DMS114 treated with DMSO at 0.1 percent for 48 hours (cell line): ENCODE measurements around the gene COL6A1.

ENCODE experiments used
- DNase-seq: peaks from one replicate; lab custom pipeline; 2025; ENCODE audit not compliant: unreplicated experiment; lab: John Stamatoyannopoulos, UW

The COL6A1 gene

DNA sequence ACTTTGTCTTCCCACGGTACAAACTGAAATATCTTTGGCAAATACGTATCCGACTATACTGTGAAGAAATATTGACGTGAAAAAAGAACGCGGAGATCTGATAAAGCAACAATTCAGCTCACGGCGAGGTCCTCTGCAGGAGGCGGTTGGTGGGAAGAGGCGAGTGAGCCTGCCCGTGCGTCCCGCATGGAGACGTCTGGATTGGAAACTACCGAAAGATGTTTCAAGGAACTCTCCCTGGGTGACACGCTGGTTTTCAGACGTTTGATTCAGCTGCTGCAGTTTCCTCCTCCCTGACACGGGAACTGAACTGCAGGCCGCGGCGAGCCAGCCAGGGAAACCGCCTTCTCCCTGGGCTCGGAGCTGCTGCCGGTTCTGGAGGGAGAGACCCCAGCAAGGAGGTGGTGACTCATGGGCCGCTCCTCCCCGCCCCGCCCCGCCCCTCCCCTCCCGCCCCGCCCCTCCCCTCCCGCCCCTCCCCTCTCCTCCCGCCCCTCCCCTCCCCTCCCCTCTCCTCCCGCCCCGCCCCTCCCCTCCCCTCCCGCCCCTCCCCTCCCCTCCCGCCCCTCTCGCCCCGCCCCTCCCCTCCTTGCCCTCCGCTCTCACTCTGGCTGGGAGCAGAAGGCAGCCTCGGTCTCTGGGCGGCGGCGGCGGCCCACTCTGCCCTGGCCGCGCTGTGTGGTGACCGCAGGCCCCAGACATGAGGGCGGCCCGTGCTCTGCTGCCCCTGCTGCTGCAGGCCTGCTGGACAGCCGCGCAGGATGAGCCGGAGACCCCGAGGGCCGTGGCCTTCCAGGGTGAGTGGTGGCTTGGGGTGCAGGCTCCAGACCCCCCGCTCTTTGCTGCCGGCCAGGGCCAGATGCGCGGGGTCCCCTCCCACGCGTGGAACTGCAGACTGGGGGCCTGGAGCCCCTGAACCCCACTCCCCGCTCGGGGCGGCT is at the start of gene COL6A1:
Gene COL6A1 (plus strand): TSS at position 620 of the 941 bp plus-strand sequence. CDS start 81 bp downstream, at position 701.
- DNase-seq = peak; percentile 43

GRCh38 chr21:45932922-45933502 is 48.6 kb upstream of the COL6A1 start:
- no peak for DNase-seq

- DNase-seq = no peak
Measured at GRCh38 chr21:45934085-45934484, 47.5 kb upstream of the COL6A1 start.

DNA sequence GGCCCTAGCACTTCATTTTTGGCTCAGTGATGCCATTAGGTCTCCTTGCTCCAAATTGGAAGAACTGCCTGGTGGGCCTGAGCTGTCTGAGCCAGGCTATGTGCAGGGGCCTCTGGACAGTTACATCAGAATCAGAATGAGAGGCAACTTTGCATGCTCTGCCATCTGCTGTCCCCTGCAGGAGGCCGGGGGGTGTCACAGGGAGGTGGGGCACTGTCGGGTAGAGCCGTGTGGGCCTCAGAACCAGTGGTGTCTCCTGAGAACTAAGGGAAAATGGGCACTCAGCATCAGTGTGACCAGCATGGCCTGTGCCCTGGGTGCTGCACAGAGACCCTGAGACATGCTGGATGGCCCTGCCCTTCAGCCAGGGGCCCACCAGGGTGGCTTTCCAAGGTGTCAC is 47.0 kb upstream of the COL6A1 start:
- no peak for DNase-seq

- DNase-seq = peak; percentile 4
Measured at GRCh38 chr21:45935628-45936027, 45.9 kb upstream of the COL6A1 start.

DNA sequence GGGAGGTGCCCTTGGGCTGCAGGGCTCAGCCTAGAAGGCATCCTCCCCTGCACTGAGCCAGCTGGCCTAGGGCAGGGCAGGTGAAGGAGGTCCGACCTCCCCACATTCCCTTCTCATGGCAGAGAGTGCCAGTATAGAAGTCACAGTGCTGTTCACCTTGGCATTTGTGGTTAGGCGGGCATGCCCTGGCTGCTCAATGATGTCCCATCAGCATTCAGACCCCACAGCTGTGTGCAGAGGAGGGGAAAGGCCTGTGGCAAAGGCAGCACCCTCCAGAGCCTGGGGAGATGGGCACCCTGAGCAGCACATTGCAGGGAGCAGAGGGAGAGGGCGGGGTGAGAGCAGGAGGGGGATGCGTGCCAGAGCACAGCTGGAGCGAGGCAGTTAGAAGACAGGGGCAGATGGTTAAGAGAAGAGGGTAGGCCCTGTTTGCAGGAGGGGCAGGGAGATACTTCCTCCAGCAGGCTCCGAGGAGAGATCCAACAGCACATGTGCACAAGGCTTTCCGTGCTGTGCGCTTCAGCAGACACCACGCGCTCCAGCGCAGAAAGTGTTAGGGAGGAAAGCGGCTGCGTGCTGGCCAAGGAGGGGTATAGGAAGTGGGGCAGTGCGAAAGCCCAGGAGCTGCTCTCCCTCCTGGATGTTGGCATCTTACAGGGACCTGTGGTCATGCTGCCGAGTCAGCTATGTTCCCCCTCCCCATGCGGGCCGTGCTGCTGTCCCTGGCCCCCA is 43.7 kb upstream of the COL6A1 start:
- no peak for DNase-seq

DNA sequence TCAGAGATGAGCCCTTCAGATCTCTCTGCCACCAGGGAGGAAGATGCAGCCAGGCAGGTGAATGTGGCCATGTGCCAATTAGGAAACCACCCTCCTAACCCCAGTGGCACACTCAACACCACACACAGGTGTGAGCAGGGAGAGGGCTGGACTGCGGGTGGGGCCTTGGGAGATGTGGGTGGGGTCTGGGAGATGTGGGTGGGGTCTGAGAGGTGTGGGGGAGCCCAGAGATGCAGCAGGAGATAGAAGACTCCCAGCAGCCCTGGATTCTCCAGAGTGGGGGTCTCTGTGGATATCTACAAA is 43.2 kb upstream of the COL6A1 start:
- DNase-seq = no peak

DNA sequence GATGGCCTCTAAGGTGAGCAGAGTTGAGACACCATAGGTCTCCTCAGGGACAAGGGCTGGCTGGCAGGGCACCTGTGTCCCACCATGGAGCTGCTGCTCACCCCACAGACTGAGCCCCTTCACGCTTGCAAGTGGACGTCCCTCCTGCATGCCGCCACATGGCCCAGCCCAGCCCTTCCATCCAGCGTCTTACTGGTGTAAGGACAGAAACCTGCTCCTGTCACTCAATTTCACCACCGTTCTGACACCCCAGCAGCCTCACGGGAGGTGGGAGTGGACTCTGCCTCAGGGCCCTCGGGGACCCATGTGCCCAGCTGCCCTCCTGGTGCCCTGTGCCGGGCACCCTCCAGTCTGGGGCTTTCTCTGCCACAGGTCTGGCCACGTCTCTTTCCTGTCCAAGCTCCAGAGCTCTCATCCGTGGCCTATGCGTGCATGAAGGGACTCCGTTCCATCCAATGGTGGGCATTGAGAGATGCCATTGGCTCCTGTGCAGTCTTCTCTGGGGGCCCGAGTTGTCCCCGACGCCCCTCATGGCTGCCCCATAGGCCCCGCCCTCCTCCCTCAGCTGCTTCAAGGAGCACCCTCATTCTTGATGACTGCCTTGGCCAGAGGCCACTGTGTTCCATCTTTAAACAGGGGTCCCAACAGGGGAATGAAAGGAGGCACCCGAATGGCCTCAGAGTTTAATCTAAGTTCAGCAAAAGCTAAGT is 42.6 kb upstream of the COL6A1 start:
- DNase-seq = no peak

- no peak for DNase-seq
Measured at GRCh38 chr21:45939521-45940045, 42.0 kb upstream of the COL6A1 start.

DNA sequence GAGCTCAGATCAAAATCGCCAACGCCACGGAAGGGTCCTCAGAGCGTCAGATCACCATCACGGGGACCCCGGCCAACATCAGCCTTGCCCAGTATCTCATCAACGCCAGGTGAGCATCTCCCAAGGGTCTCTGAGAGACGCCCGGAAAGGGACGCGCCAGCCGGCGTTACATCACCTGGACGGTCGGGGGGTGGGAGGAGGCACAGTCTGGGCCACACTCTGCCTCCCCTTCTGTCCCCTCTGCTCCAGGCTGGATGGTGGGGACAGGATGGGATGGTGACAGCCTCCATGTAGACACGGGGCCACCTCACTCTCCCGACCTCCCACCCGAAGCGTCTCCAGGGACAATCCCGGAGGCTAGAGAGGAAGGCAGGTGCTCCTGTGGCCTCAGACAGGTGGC is 41.5 kb upstream of the COL6A1 start:
- no peak for DNase-seq

DNA sequence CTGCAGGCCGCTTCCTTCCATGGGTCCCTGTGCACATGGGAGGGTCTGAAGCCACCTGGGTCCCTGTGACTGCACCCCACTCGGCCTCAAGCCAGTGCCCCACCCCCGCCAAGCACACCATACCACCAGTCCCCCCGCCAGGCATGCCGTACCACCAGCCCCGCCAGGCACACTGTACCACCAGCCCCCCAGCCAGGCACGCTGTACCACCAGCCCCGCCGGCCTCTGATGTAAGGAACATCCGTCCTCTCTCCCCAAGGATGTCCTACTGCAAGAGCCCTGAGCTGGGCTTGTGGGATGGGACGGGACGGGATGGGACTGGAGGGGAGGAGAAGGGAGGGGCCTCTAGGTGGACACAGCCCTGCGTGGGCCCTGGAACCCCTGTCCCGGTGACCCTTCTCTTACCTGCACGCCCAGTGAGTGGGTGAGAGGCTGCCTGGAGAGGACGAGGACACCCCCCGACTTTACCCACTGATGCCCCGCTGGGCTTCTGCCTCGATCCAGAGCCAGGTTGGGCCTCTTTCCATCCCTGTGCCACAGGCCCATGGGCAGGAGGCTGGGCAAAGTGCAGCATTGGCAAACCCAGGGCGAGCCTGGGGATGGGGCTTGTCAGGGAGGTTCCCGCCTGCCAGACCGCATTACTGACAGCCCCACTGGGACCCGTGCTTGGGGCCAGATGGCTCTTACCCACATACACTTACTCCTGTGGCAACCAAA is 40.8 kb upstream of the COL6A1 start:
- no peak for DNase-seq

GRCh38 chr21:45941338-45941710 is 40.2 kb upstream of the COL6A1 start:
- no peak for DNase-seq

- no peak for DNase-seq
Measured at GRCh38 chr21:45941717-45942546, 39.6 kb upstream of the COL6A1 start.

DNA sequence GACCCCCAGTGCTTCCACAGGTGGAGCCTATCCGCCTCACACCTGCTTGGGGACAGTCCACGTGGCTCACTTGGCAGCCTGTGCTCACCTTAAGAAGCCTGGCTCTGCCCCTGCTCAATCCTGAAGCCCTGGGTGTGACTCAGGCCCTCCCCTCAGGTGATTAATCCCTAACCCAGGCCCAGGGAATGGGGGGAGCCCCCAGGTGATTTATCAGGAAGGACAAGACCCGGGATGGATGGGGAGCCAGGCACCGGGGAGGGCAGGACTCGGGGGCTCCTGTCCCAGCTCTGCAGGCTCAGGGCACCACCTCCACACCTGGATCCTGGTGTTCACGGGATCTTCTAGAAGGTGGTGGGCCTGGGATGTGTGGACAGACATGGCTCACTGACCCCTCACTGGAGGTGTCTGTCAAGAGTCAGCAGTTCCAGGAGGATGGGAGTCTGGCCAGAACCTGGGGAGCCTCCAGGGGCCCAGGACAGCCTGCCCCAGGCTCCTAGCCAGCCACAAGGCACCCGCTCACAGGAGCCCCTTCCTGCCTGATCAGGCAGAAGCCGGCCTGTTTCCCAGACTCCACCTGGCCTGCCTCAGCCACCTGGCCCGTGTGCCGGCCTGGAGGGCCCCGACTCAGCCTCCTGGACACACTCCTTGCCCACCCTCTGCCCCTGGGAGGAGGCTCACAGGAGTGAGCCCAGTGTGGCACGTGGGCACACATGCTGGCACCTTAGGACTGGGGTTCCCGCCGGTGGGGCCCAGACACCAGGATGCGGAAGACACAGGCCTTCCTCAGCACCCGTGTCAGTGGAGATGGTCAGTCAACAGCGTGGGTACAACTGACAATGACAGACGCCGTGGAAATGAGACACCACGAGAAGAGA is 38.6 kb upstream of the COL6A1 start:
- DNase-seq = no peak

- DNase-seq = no peak
Measured at GRCh38 chr21:45943630-45944540, 37.7 kb upstream of the COL6A1 start.

DNA sequence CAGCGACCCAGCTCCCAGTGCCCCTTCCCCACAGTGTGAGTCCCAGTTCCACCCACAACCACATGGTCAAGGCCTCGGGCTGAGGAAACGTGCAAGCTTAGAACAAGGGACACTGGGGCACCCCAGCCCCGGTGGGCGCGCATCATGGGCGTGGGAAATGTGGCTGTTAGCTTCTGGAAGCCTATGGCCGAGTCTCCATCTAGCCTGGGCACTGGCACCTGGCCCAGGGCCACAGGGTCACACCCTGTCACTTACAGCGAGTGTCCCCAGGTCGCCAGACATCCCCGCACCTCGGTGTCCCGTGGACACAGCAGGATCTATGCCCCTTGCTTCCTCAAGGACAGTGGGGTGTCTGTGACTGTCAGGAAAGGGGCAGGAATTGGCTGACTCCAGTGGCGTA is 37.0 kb upstream of the COL6A1 start:
- no peak for DNase-seq

DNA sequence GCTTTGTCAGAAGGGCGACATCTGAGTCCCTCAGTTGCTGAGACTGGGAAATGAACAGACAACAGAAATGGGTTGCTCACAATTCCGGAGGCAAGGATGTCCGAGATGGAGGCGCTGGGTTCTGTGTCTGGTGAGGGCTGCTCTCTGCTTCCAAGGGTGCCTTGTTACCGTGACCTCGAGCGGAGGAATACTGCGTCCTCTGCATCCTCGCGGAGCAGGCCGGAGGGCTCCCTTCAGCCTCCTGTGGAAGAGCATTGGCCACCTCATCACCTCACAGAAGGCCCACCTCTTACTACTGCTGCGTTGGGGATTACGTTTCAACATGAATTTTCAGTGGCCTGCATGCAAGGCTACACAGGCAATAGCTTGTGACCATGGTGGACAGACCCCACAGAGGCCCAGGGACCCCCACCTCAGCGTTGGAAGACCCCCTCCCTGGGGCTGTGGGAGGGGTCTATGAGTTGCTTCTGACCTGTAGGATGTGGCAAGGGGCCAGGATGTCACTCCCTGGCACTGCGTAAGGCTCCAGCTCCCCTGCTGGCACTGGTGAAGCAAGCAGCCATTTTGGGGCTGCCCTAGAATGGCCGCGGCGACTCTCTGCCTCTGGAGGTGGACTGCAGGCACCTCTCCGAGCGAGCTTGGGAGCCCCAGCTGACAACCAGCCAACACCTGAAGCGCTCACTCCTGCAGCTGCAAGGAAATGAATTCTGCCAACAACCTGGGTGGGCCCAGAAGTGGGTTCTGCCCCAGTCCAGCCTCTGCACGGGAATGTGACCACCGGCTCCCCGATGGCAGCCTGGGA is 36.3 kb upstream of the COL6A1 start:
- no peak for DNase-seq
